Stimulated activated CD8-positive, alpha-beta memory T cell treated with anti-CD3 and anti-CD28 coated beads, Interleukin-2, amount 100 ng/mL, for 1 hour (primary cell): ENCODE data around the gene TREML2.
"Not testable (repeated sequence)": the region's sequence is repeated elsewhere in the genome, so short reads cannot be mapped to it uniquely, and the experiment has no call there.

Experiments used
- DNase-seq, 2 donors: peaks; one replicate each; pipeline ENCODE4 v3.0.0-alpha.2; 2020; ENCODE audit warnings: low read depth in 2 of 2

The TREML2 gene, protein sequence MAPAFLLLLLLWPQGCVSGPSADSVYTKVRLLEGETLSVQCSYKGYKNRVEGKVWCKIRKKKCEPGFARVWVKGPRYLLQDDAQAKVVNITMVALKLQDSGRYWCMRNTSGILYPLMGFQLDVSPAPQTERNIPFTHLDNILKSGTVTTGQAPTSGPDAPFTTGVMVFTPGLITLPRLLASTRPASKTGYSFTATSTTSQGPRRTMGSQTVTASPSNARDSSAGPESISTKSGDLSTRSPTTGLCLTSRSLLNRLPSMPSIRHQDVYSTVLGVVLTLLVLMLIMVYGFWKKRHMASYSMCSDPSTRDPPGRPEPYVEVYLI

DNA sequence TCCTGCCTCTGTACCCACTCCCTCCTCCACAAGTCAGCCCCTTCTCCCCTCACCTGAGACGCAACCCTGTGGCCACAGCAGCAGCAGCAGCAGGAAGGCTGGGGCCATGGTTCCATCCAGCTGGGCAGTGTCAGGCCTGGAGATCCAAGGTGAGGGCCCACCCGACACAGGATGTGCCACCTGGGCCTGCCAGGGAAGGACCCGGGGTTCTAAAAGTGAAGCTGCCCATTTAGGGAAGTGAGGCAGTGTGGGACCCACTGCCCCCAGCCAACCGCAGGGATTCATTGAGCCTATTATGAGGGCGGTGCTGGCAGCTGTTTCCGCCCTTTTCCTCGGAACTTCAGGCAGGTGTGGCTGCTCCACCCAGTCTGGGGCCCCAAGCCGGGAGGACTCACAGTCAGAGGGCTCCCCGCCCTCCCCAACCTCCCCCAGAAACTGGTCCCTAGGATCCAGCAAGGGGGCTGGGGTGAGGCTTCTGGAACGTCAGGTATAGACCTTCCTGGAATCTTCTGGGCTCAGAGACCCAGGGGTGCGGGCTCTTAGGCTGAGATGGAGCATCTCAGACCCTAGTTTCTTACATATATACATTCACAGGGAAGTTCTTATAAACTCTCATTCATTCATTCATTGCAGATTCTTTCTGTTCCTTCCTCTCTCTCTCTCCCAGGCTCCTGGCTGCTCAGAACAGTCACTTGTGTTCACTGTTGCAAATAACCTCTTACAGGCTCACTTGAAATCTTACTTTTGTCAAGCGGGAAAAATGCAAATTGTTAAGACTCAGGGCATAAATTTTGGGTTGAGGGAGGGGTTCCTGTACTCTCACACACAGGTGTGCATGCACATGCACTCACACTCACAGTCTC lies at the start of gene TREML2:
TREML2 (minus strand) TSS at position 249 of the 863 bp plus-strand sequence; CDS start at position 108, 141 bp downstream.
- no peak for DNase-seq

DNA sequence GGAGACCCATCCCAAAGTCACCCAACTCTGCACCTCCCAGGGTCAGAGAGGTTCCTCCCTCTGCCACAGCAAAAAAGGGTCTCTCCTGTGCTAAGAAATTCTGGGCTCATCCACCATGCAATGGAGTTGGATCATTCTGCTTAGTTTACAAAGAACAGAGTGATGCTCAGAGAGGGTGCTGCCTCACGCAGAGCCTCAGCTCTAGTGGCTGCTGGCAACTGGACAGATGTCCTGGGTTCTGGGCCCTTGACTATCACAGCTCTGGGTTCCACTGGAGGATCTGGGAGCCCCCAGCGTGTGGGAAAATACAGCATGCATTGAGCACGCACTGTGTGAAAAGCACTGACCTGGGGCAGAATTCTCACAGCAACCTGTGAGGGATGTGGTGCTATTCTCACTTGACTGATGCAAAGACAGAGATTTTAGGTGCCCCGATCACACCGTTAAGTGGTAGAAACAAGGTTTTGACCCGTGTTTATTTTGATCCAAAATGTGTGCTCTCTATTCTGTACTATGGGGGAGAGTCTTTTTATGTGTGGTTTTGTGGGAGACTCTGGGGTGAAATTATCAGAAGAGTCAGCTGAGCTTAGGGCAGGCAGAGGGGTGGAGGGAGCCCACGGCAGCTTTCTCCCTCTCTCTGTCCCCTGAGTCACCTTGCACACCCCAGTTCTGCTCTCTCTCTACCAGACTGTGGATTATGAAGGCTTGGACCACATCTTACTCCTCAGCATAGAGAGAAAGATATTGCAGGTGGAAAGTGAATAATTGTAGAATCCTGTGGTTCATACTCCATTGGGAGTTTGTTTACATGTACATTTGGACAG lies 47.1 kb upstream of the TREML2 start:
- no peak for DNase-seq

GRCh38 chr6:41247288-41247865 lies 46.4 kb upstream of the TREML2 start:
- DNase-seq, result no peak

DNA sequence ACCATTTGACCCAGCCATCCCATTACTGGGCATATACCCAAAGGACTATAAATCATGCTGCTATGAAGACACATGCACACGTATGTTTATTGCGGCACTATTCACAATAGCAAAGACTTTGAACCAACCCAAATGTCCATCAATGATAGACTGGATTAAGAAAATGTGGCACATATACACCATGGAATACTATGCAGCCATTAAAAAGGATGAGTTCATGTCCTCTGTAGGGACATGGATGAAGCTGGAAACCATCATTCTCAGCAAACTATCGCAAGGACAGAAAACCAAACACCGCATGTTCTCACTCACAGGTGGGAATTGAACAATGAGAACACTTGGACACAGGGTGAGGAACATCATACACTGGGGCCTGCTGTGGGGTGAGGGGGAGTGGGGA lies 45.6 kb upstream of the TREML2 start:
- DNase-seq, result not testable (repeated sequence)

DNA sequence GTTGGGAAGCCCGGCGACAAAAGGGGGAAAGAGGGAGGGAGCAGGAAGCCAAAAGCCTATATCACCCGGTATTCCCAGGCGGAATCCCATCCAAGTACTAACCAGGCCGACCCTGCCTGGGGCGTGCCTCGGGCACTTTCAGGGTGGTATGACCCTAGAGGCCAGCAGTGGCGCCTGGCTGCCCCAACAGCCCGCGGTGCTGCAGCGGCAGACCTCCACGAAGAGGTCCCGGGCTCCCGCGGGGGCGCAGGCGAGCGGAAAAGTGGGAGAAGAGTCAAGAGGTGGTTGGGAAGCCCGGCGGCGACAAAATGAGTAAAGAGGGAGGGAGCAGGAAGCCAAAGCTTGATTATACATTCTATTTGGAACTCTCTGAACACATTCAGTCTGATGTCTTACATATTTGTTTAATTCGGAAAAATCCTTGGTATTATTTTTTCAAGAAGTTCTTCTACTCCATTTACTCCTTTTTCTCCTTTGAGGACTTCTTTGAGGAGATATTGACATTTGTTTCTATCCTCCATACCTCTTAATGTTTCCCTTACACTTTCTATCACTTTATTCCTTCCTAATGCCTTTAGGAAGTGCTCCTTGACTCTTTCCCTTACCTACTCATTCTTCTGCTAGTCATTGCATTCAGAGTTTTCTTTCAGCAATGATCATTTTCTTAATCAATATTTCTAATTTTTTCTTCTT lies 38.7 kb upstream of the TREML2 start:
- DNase-seq, result no peak

DNA sequence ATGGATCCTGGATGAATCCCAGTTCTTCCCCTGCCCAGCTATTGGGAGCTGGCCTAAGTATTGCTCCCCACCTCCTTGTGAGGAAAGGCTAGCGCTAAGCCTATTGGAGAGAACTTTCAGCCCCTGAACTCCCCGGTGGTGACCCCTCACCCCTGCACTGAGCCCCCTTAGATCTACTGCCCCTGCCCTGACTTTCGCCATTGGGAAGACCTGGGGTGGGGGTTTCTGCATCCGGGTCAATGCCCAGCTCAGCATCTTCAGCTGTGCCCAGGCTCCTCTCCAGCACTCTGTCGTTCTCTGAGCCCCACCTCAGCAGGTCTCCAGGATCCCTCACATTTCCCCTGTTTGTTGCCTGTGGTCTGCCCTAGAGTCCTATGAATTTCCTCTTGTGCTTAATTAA lies 36.2 kb upstream of the TREML2 start:
- no peak for DNase-seq

- no peak for DNase-seq
These were observed 35.3 kb upstream of the TREML2 start for GRCh38 chr6:41236276-41236675.

DNA sequence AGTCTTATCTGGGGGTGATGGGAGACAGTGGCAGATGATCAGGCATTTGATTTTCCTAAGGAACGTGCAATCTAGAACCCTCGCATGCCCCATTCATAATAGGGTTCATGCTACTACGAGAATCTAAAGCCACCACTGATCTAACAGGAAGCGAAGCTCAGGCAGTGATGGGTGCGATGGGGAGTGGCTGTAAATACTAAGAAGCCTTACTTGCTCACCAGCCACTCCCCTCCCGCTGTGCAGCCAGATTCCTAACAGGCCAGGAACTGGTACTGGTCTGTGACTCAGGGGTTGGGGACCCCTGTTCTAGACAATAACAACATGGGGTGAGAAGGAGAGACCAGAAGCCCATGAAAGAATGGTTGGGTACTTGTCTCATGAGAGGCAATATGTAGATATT lies 31.7 kb upstream of the TREML2 start:
- no peak for DNase-seq

GRCh38 chr6:41231246-41231645 lies 30.3 kb upstream of the TREML2 start:
- no peak for DNase-seq

- no peak for DNase-seq
These were observed 28.8 kb upstream of the TREML2 start for GRCh38 chr6:41229721-41230120.

- DNase-seq, result no peak
These were observed 27.7 kb upstream of the TREML2 start for GRCh38 chr6:41228616-41229015.

- DNase-seq, result no peak
These were observed 27.1 kb upstream of the TREML2 start, which contains the start of gene TREML4 for GRCh38 chr6:41228096-41228495. Gene TREML4 (plus strand): TSS chr6:41228349. CDS start chr6:41228428, 79 bp downstream.

DNA sequence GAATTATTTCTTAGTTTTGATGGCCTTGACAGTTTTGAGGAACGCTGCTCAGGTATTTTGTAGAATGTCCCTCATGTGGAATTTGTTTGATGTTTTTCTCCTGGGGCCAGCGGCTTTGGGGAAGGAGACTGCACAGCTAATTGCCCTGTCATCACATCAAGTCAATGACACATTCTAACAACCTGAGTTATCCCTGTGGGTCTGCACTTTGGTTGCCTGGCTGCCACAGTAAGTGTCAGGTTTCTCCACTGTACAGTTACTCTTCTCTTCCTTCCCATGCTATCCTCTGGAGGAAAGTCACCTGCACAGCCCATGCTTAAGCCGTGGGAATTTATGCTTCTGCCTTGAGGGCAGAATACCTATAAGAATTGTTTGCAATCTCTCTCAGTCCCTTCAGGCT lies 25.8 kb upstream of the TREML2 start:
- no peak for DNase-seq

DNA sequence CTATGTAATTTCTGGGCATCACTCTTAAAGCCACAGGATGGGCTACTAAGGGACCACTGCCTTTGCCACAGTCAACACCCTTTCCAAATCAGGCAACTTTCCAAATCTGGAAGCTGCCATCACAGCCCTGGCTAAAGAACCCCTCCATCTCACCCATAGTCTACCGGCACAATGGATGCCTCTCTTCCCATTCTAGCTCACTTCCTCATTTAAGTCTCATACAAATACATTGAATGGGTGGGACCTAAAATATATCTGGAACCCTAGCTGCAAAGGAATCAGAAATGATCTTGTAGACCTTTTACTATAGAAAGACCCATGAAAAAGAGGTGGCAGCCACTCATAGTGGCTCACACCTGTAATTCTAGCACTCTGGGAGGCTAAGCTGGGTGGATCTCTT lies 23.9 kb upstream of the TREML2 start:
- no peak for DNase-seq

GRCh38 chr6:41222513-41222912 lies 21.6 kb upstream of the TREML2 start:
- no peak for DNase-seq

DNA sequence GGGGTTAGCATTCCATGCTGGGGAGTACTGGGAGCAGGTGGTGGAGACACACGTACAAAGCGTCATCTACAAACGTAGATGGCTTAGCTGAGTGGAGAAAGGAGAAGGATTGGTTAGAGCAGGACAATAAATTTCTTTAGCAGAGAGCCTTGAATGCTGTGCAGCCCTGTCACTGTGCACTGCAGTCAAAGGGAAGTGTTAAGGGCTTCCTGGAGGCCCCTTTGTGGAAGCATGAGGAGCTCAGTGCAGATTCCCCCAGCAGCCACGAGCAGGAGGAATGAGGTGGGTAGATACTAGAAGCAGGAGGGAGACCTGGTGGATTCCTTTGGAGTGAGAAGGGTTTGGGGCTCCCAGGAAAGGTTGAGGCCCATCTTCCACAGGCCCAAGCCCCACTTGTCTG lies 21.1 kb upstream of the TREML2 start:
- DNase-seq, result no peak

DNA sequence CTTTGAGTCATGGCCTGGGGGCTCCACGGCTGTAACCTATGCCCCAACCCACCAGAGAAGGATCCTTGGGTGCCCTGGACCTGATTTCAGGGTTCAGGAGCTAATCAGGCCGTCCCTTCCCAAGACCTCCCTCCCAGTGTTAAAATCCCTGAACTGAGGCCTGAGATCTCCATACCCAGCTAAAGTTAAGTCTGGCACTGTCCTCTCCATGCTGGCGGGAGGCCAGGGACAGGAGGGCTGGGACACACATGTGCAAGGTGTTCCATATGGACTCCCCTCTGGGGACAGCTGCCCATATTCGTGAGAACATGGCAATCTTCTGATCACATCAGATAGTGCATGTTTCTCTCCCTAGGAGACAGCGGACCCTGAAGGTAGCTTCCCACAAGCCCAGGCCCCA lies 15.7 kb upstream of the TREML2 start:
- DNase-seq, result no peak

DNA sequence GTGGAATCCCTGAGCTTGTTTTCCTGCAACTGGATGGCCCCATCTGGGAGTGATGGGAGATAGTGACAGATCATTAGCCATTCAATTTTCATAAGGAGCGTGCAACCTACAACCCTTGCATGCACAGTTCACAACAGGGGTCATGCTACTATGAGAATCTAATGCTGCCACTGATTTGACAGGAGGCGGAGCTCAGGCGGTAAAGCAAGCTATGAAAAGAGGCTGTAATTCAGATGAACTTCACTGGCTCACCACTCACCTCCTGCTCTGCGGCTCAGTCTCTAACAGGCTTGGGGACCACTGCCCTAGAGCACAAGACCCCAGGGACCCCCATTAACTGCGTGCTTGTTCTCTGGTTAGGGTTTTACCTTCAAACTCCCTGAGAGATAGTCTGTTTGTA lies 14.8 kb upstream of the TREML2 start:
- no peak for DNase-seq

- DNase-seq, result no peak
These were observed 13.8 kb upstream of the TREML2 start for GRCh38 chr6:41214559-41215238.

GRCh38 chr6:41209547-41210320 lies 8.8 kb upstream of the TREML2 start:
- DNase-seq, result no peak
